ENCODE results near the gene B4GALNT3. TPM values are rescaled to one million over a fixed set of nuclear protein-coding genes. Genes with fewer than 3 reads are reported as not detected.

B4GALNT3 gene
- total and polyA plus RNA-seq, 2 experiments from 2014 or later = 4.4 to 13.9 TPM

- DNase-seq (ENCODE audit: low spot score) = peak; percentile 78
- Histone ChIP-seq H3K79me2 (no peaks in the 10 kb centered on the region), H3K4me3 (no peak overlapping the region), H3K27ac (no peak overlapping the region), H3K9me2 (replicated peaks; ENCODE audit: insufficient read depth) (no peaks in the 10 kb centered on the region), H4K20me1 (ENCODE audit: insufficient read depth, poor library complexity, severe bottlenecking) (no peaks in the 10 kb centered on the region), H3K4me2 (peak overlapping the region; percentile 59), H3K27me3 (no peaks in the 10 kb centered on the region), H3K4me1 (ENCODE audit: insufficient read depth) (peaks cover 2% of the 10 kb centered on the region), H3K36me3 (replicated peaks; ENCODE audit: insufficient read depth, low read depth) (no peaks in the 10 kb centered on the region), H3K9me3 (ENCODE audit: low read depth) (no peaks in the 10 kb centered on the region), H2AFZ (no peak overlapping the region)
- TF ChIP-seq EZH2phosphoT487 (IDR thresholded peaks at IDR 0.05; ENCODE audit: low read depth, severe bottlenecking, unreplicated experiment) (no peak), CTCF (IDR thresholded peaks at IDR 0.05; ENCODE audit: poor library complexity) (peak; percentile 99), EZH2 (IDR thresholded peaks at IDR 0.05; ENCODE audit: borderline replicate concordance) (no peak)
- 39% methylated on average over 40 of the region's 44 CpGs for WGBS (ENCODE audit: low lambda C conversion rate, missing lambda C conversion rate)
These were observed 87.4 kb downstream of the B4GALNT3 start for GRCh38 chr12:546920-547845.

- Histone ChIP-seq H2AFZ (no peak overlapping the region), H3K9me2 (replicated peaks; ENCODE audit: insufficient read depth) (no peaks in the 10 kb centered on the region), H4K20me1 (ENCODE audit: insufficient read depth, poor library complexity, severe bottlenecking) (no peaks in the 10 kb centered on the region), H3K27ac (no peak overlapping the region), H3K4me2 (no peak overlapping the region), H3K79me2 (no peaks in the 10 kb centered on the region), H3K9me3 (ENCODE audit: low read depth) (no peaks in the 10 kb centered on the region), H3K36me3 (replicated peaks; ENCODE audit: insufficient read depth, low read depth) (no peaks in the 10 kb centered on the region), H3K4me1 (ENCODE audit: insufficient read depth) (no peaks in the 10 kb centered on the region), H3K27me3 (no peaks in the 10 kb centered on the region), H3K4me3 (no peak overlapping the region)
- DNase-seq (ENCODE audit: low spot score) = no peak
- WGBS (ENCODE audit: low lambda C conversion rate, missing lambda C conversion rate) = 94% methylated on average over 12 of the region's 13 CpGs
- no peak for TF ChIP-seq CTCF (IDR thresholded peaks at IDR 0.05; ENCODE audit: poor library complexity)
- no peak for TF ChIP-seq EZH2phosphoT487 (IDR thresholded peaks at IDR 0.05; ENCODE audit: low read depth, severe bottlenecking, unreplicated experiment)
- TF ChIP-seq EZH2 (IDR thresholded peaks at IDR 0.05; ENCODE audit: borderline replicate concordance) = no peak
These were observed 88.2 kb downstream of the B4GALNT3 start for GRCh38 chr12:547883-548470.

- Histone ChIP-seq H3K79me2 (no peaks in the 10 kb centered on the region), H2AFZ (no peak overlapping the region)
These were observed 89.8 kb downstream of the B4GALNT3 start for GRCh38 chr12:549476-550082.

More at GRCh38 chr12:549476-550082, 89.8 kb downstream of the B4GALNT3 start:
- Histone ChIP-seq H3K9me2 (replicated peaks; ENCODE audit: insufficient read depth) (no peaks in the 10 kb centered on the region), H3K9me3 (ENCODE audit: low read depth) (no peaks in the 10 kb centered on the region), H4K20me1 (ENCODE audit: insufficient read depth, poor library complexity, severe bottlenecking) (no peaks in the 10 kb centered on the region), H3K4me1 (ENCODE audit: insufficient read depth) (no peaks in the 10 kb centered on the region), H3K27me3 (no peaks in the 10 kb centered on the region), H3K36me3 (replicated peaks; ENCODE audit: insufficient read depth, low read depth) (no peaks in the 10 kb centered on the region), H3K4me3 (no peak overlapping the region), H3K27ac (no peak overlapping the region), H3K4me2 (no peak overlapping the region)
- WGBS (ENCODE audit: low lambda C conversion rate, missing lambda C conversion rate) = 96% methylated on average over 29 of the region's 29 CpGs
- TF ChIP-seq EZH2phosphoT487 (IDR thresholded peaks at IDR 0.05; ENCODE audit: low read depth, severe bottlenecking, unreplicated experiment) (no peak), CTCF (IDR thresholded peaks at IDR 0.05; ENCODE audit: poor library complexity) (no peak), EZH2 (IDR thresholded peaks at IDR 0.05; ENCODE audit: borderline replicate concordance) (no peak)
- DNase-seq (ENCODE audit: low spot score) = no peak

Measured in hepatocyte (in vitro differentiated cells).